HFFc6 (cell line): Measurements from ENCODE around the gene SLAMF9. TPM values are rescaled to one million over a fixed set of nuclear protein-coding genes. Genes with fewer than 3 reads are reported as not detected.

Source experiments
- DNase-seq: peaks from one replicate; pipeline ENCODE4 v3.0.0-alpha.2; 2018
- H3K27ac Mint-ChIP-seq: 2 replicates; pipeline ENCODE4 v1.8.0; 2020; ENCODE audit warnings: mild to moderate bottlenecking, mixed read lengths
- H3K27me3 Mint-ChIP-seq: 2 replicates; pipeline ENCODE4 v1.8.0; 2021; ENCODE audit warnings: mild to moderate bottlenecking, moderate library complexity, mixed read lengths; ENCODE audit not compliant: insufficient read depth
- H3K36me3 Mint-ChIP-seq: 2 replicates; pipeline ENCODE4 v1.8.0; 2021; ENCODE audit warnings: low read depth, mixed read lengths
- H3K4me1 Mint-ChIP-seq: 2 replicates; pipeline ENCODE4 v1.8.0; 2020; ENCODE audit warnings: low read depth, mixed read lengths
- H3K4me3 Mint-ChIP-seq: 2 replicates; pipeline ENCODE4 v1.8.0; 2020; ENCODE audit warnings: mild to moderate bottlenecking, moderate library complexity, mixed read lengths
- H3K9me3 Mint-ChIP-seq: 2 replicates; pipeline ENCODE4 v1.8.0; 2020; ENCODE audit warnings: mild to moderate bottlenecking, mixed read lengths
- CTCF ChIP-seq: fragments of 200-600 bp; sonication (generic); IDR thresholded peaks from 2 replicates; pipeline ENCODE4 v1.5.0; 2021; ENCODE audit warnings: antibody characterized with exemption, mild to moderate bottlenecking
- total RNA-seq, 6 experiments: library from RNA; stranded (reverse); fragmentation: NEBNext Ultra II Directional; extraction: Animal tissue kit (Norgen Biotek cat#: 25700); gene quantifications; 2 replicates in 1 of 6; 3 replicates in 5 of 6; pipeline ENCODE4 v1.2.3, GENCODE V29; 2021

Gene SLAMF9
- total RNA-seq, 6 experiments from 2014 or later, result 0.41 to 0.51 (median 0.46) TPM; not detected in 3

- H3K9me3 Mint-ChIP-seq, result no peaks in the 10 kb centered on the region
- H3K27me3 Mint-ChIP-seq, result peaks cover 32% of the 10 kb centered on the region
These were observed 1.1 kb downstream of the SLAMF9 start for GRCh38 chr1:159952932-159953331.

DNA sequence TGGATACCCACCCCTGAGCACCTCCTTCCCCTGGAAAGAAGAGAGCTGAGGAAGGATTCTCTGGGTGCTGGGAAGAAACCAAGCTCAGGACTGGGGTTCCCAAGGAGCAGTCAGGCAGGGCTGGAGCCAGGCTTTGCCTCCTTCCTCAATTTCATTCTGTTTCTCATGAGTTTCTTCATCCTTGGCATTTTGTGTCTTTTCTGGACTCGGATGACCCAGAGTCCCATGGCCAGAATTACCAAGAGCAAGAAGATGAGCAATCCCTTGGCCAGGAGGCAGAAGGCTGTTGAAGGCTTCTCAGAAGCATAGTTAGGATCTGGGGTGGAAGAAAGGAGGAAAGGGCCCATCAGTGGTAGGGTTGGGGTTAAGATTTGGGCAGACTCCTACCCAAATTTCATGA lies 2.5 kb downstream of the SLAMF9 start:
- no peak overlapping the region for H3K27ac Mint-ChIP-seq
- H3K4me1 Mint-ChIP-seq, result peaks cover 12% of the 10 kb centered on the region
- no peak for DNase-seq
- H3K27me3 Mint-ChIP-seq, result peaks cover 34% of the 10 kb centered on the region
- no peaks in the 10 kb centered on the region for H3K9me3 Mint-ChIP-seq
- TF ChIP-seq CTCF, result no peak
- no peaks in the 10 kb centered on the region for H3K36me3 Mint-ChIP-seq
- no peak overlapping the region for H3K4me3 Mint-ChIP-seq

More at GRCh38 chr1:159952932-159953331, 1.1 kb downstream of the SLAMF9 start:
- no peak overlapping the region for H3K4me3 Mint-ChIP-seq
- H3K27ac Mint-ChIP-seq, result no peak overlapping the region
- H3K36me3 Mint-ChIP-seq, result no peaks in the 10 kb centered on the region
- peaks cover 12% of the 10 kb centered on the region for H3K4me1 Mint-ChIP-seq
- no peak for TF ChIP-seq CTCF
- DNase-seq, result no peak

DNA sequence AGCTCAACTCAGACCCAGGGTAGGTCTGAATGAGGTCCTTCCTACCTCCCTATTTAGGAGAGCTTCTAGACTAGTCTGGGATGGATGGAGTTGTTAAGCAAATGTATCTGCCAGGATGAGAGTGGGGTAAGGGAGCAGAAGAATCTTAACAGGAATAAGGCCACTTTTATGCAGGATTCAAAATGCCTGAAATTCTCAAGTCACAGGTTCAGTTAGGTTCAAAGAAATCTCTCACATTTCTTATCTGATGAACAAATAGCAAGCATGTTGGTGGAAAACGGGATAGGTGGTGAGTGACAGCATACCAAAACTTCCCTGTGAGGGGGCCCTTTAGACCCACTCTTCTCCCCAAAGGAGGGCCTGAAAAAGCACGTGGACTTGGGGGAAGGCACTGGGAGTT lies 3.0 kb downstream of the SLAMF9 start:
- TF ChIP-seq CTCF, result no peak
- H3K4me1 Mint-ChIP-seq, result peaks cover 12% of the 10 kb centered on the region
- H3K9me3 Mint-ChIP-seq, result no peaks in the 10 kb centered on the region
- H3K4me3 Mint-ChIP-seq, result no peak overlapping the region
- H3K27ac Mint-ChIP-seq, result no peak overlapping the region
- no peak for DNase-seq
- H3K27me3 Mint-ChIP-seq, result peaks cover 40% of the 10 kb centered on the region
- H3K36me3 Mint-ChIP-seq, result no peaks in the 10 kb centered on the region

GRCh38 chr1:159949981-159950381 lies 4.1 kb downstream of the SLAMF9 start:
- no peak for DNase-seq
- TF ChIP-seq CTCF, result no peak
- Mint-ChIP-seq H3K4me1 (peaks cover 16% of the 10 kb centered on the region), H3K27me3 (peaks cover 42% of the 10 kb centered on the region), H3K36me3 (no peaks in the 10 kb centered on the region), H3K9me3 (no peaks in the 10 kb centered on the region), H3K4me3 (no peak overlapping the region), H3K27ac (no peak overlapping the region)

- TF ChIP-seq CTCF, result no peak
- Mint-ChIP-seq H3K4me1 (peaks cover 16% of the 10 kb centered on the region), H3K27me3 (peaks cover 47% of the 10 kb centered on the region), H3K27ac (no peak overlapping the region), H3K4me3 (no peak overlapping the region), H3K36me3 (no peaks in the 10 kb centered on the region), H3K9me3 (no peaks in the 10 kb centered on the region)
- no peak for DNase-seq
These were observed 4.9 kb downstream of the SLAMF9 start for GRCh38 chr1:159949123-159949522.

GRCh38 chr1:159947942-159948341 lies 6.1 kb downstream of the SLAMF9 start:
- TF ChIP-seq CTCF, result no peak

More at GRCh38 chr1:159947942-159948341, 6.1 kb downstream of the SLAMF9 start:
- Mint-ChIP-seq H3K36me3 (no peaks in the 10 kb centered on the region), H3K4me1 (peaks cover 9% of the 10 kb centered on the region; the same call in 1 of the 2 replicates), H3K27me3 (peaks cover 48% of the 10 kb centered on the region), H3K9me3 (no peaks in the 10 kb centered on the region), H3K4me3 (no peak overlapping the region), H3K27ac (no peak overlapping the region)
- no peak for DNase-seq
